Measurements from ENCODE around the gene SHISAL2B.

- TF ChIP-seq, protein P1, sequence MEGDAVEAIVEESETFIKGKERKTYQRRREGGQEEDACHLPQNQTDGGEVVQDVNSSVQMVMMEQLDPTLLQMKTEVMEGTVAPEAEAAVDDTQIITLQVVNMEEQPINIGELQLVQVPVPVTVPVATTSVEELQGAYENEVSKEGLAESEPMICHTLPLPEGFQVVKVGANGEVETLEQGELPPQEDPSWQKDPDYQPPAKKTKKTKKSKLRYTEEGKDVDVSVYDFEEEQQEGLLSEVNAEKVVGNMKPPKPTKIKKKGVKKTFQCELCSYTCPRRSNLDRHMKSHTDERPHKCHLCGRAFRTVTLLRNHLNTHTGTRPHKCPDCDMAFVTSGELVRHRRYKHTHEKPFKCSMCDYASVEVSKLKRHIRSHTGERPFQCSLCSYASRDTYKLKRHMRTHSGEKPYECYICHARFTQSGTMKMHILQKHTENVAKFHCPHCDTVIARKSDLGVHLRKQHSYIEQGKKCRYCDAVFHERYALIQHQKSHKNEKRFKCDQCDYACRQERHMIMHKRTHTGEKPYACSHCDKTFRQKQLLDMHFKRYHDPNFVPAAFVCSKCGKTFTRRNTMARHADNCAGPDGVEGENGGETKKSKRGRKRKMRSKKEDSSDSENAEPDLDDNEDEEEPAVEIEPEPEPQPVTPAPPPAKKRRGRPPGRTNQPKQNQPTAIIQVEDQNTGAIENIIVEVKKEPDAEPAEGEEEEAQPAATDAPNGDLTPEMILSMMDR (conservative IDR thresholded peaks at IDR 0.05): no peak
- TF ChIP-seq ZFX (IDR thresholded peaks at IDR 0.05): no peak
These were observed 3.3 kb downstream of the SHISAL2B start for GRCh38 chr5:64693636-64694035.

Data from C4-2B (cell line).